Liver (tissue), 9 donors: ENCODE results near the gene HERPUD2. TPM values are rescaled to one million over a fixed set of nuclear protein-coding genes. Genes with fewer than 3 reads are reported as not detected.

ENCODE experiments used
- DNase-seq: peaks from one replicate; pipeline ENCODE4 v3.0.0-alpha.2; 2017; ENCODE audit warnings: low spot score
- H3K27ac ChIP-seq, 2 donors: one replicate each; pipeline ENCODE4 v1.7.0; 2013; ENCODE audit warnings: inconsistent platforms in 2 of 2, low read length in 2 of 2, control low read depth in 1 of 2, low read depth in 1 of 2, mild to moderate bottlenecking in 1 of 2
- H3K27me3 ChIP-seq, 4 donors: one replicate each; pipeline versions ENCODE4 v1.6.1 to v1.7.0; 2013; ENCODE audit warnings: low read length in 3 of 4, inconsistent platforms in 1 of 4, mild to moderate bottlenecking in 1 of 4, moderate library complexity in 1 of 4; ENCODE audit not compliant: control insufficient read depth in 4 of 4, insufficient read depth in 4 of 4
- H3K36me3 ChIP-seq, 4 donors: one replicate each; pipeline versions ENCODE4 v1.6.1 to v1.7.0; 2013; ENCODE audit warnings: low read length in 3 of 4, mild to moderate bottlenecking in 3 of 4, low read depth in 1 of 4, moderate library complexity in 1 of 4; ENCODE audit not compliant: control insufficient read depth in 4 of 4, insufficient read depth in 3 of 4
- H3K4me1 ChIP-seq, 4 donors: one replicate each; pipeline versions ENCODE4 v1.6.1 to v1.7.0; 2013; ENCODE audit warnings: low read length in 3 of 4, mild to moderate bottlenecking in 3 of 4, moderate library complexity in 1 of 4; ENCODE audit not compliant: control insufficient read depth in 4 of 4, insufficient read depth in 4 of 4
- H3K4me3 ChIP-seq, 3 donors: one replicate each; pipeline versions ENCODE4 v1.6.1 to v1.7.0; 2013; ENCODE audit warnings: low read length in 3 of 3, control low read depth in 1 of 3, low read depth in 1 of 3, mild to moderate bottlenecking in 1 of 3
- H3K9ac ChIP-seq, 2 donors: one replicate each; pipeline ENCODE4 v1.7.0; 2013; ENCODE audit warnings: low read length in 2 of 2, mild to moderate bottlenecking in 2 of 2, moderate library complexity in 2 of 2, control low read depth in 1 of 2, low read depth in 1 of 2
- H3K9me3 ChIP-seq, 4 donors: one replicate each; pipeline versions ENCODE4 v1.6.1 to v1.7.0; 2013; ENCODE audit warnings: low read length in 3 of 4; ENCODE audit not compliant: control insufficient read depth in 4 of 4
- CTCF ChIP-seq: fragments of 150-350 bp; IDR thresholded peaks from 2 replicates; pipeline ENCODE4 v1.5.1; 2017; ENCODE audit warnings: improper control_type of control experiment, low read depth, low read length; ENCODE audit not compliant: missing input control
- EGR1 ChIP-seq, 2 donors: IDR thresholded peaks; 2 replicates each; pipeline ENCODE4 v1.6.1; 2016 to 2018; ENCODE audit warnings: antibody characterized with exemption in 2 of 2, low read depth in 2 of 2
- FOXA1 ChIP-seq: IDR thresholded peaks from 2 replicates; pipeline ENCODE4 v1.6.1; 2016; ENCODE audit warnings: antibody characterized with exemption
- FOXA2 ChIP-seq: IDR thresholded peaks from 2 replicates; pipeline ENCODE4 v1.6.1; 2016; ENCODE audit warnings: antibody characterized with exemption
- GABPA ChIP-seq, 2 donors: IDR thresholded peaks in 1 of 2; conservative IDR thresholded peaks in 1 of 2; 2 replicates each; pipeline ENCODE4 v1.6.1; 2016; ENCODE audit warnings: antibody characterized with exemption in 2 of 2, mild to moderate bottlenecking in 1 of 2, moderate library complexity in 1 of 2
- HNF4A ChIP-seq, 2 donors: conservative IDR thresholded peaks; 2 replicates each; pipeline ENCODE4 v1.6.1; 2016; ENCODE audit warnings: antibody characterized with exemption in 2 of 2, mild to moderate bottlenecking in 2 of 2
- HNF4G ChIP-seq: IDR thresholded peaks from 2 replicates; pipeline ENCODE4 v1.6.1; 2016; ENCODE audit warnings: antibody characterized with exemption
- JUND ChIP-seq, 2 donors: IDR thresholded peaks; 2 replicates each; pipeline ENCODE4 v1.6.1; 2016; ENCODE audit warnings: antibody characterized with exemption in 2 of 2
- NR2F2 ChIP-seq: IDR thresholded peaks from 2 replicates; pipeline ENCODE4 v1.6.1; 2016; ENCODE audit warnings: antibody characterized with exemption
- RAD21 ChIP-seq, 2 donors: IDR thresholded peaks; 2 replicates each; pipeline ENCODE4 v1.6.1; 2016; ENCODE audit warnings: antibody characterized with exemption in 2 of 2, mild to moderate bottlenecking in 2 of 2
- RXRA ChIP-seq, 2 donors: IDR thresholded peaks; 2 replicates each; pipeline ENCODE4 v1.6.1; 2017 to 2018; ENCODE audit warnings: antibody characterized with exemption in 2 of 2, mild to moderate bottlenecking in 1 of 2
- SP1 ChIP-seq: IDR thresholded peaks from 2 replicates; pipeline ENCODE4 v1.6.1; 2018; ENCODE audit warnings: antibody characterized with exemption, mild to moderate bottlenecking
- TAF1 ChIP-seq: conservative IDR thresholded peaks from 2 replicates; pipeline ENCODE4 v1.6.1; 2016; ENCODE audit warnings: antibody characterized with exemption, mild to moderate bottlenecking
- YY1 ChIP-seq: IDR thresholded peaks from 2 replicates; pipeline ENCODE4 v1.6.1; 2016; ENCODE audit warnings: antibody characterized with exemption, mild to moderate bottlenecking
- WGBS: extraction: QIAGEN DNeasy Blood & Tissue Kit; methylation state at CpG from one replicate; pipeline ENCODE4 v1.1.7; 2013; 5-methylcytosine and 5-hydroxymethylcytosine counted together
- polyA plus RNA-seq, 2 donors: library from polyadenylated mRNA; stranded (reverse) in 1 of 2; unstranded in 1 of 2; fragments of 200-250 nt in 1 of 2; fragments of >200 nt in 1 of 2; fragmentation: Nextera tagmentation in 1 of 2; extraction: Ambion mirVana in 1 of 2; gene quantifications; one replicate each; pipeline versions ENCODE4 v1.2.1 to v1.2.3, GENCODE V29; 2013 to 2015
- total RNA-seq, 2 donors: library from RNA; depleted of rRNA; stranded (reverse); fragments of >200 nt; gene quantifications; one replicate each; pipeline ENCODE4 v1.2.3, GENCODE V29; 2014
- TF ChIP-seq, protein P1 (sequence below): IDR thresholded peaks from 2 replicates; pipeline ENCODE4 v1.6.1; 2016; ENCODE audit warnings: antibody characterized with exemption
- TF ChIP-seq, protein P2 (sequence below): IDR thresholded peaks from 2 replicates; pipeline ENCODE4 v1.6.1; 2016; ENCODE audit warnings: antibody characterized with exemption, mild to moderate bottlenecking
- TF ChIP-seq, protein P3 (sequence below): IDR thresholded peaks from 2 replicates; pipeline ENCODE4 v1.6.1; 2016; ENCODE audit warnings: antibody characterized with exemption
- TF ChIP-seq, protein P4 (sequence below): IDR thresholded peaks from 2 replicates; pipeline ENCODE4 v1.6.1; 2016; ENCODE audit warnings: antibody characterized with exemption
- donor health status: healthy.
- donor health status: healthy.
- donor health status: healthy.
- donor health status: healthy.
- donor health status: healthy.

Gene HERPUD2
- total and polyA plus RNA-seq, 4 donors: 9.7 to 22.0 (median 13.7) TPM

DNA sequence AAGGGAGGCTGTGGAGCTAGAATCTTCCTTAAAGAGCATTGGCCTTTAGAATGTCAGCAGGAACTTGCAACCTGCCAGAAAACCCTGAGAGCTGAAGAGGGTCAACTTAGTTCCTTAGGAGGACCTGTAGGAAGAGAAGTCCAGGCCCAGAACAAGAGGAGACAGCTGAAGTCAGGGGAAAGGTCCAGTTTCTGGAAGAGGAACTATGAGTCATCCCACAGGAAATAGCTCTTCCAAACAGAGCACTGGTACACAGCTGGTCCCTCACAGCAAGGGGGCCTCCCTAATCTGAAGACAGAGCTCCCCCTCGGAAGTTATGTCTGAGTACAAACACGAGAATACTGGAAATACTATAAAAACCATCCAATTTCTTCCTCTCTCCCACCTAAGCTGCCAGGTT, 98.9 kb downstream of the HERPUD2 start:
- no peak for DNase-seq
- 70% methylated on average over 2 of the region's 2 CpGs for WGBS
- no peak overlapping the region for H3K9ac ChIP-seq

GRCh38 chr7:35593899-35594298, 101.0 kb downstream of the HERPUD2 start:
- WGBS: 75% methylated on average over 8 of the region's 8 CpGs
- Histone ChIP-seq H3K27ac (no peak overlapping the region), H3K4me3 (no peak overlapping the region)
- TF ChIP-seq, protein P1, sequence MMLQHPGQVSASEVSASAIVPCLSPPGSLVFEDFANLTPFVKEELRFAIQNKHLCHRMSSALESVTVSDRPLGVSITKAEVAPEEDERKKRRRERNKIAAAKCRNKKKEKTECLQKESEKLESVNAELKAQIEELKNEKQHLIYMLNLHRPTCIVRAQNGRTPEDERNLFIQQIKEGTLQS: no peak
- TF ChIP-seq RXRA (IDR thresholded peaks at IDR 0.05): no peak
- TF ChIP-seq FOXA2: no peak
- no peak for TF ChIP-seq JUND (IDR thresholded peaks at IDR 0.05)
- no peak for TF ChIP-seq TAF1
- no peak for TF ChIP-seq HNF4A (conservative IDR thresholded peaks at IDR 0.05)
- no peak for TF ChIP-seq FOXA1
- TF ChIP-seq GABPA (IDR thresholded peaks at IDR 0.05 in 1 of 2, conservative IDR thresholded peaks at IDR 0.05 in 1 of 2): no peak
- TF ChIP-seq, protein P2, sequence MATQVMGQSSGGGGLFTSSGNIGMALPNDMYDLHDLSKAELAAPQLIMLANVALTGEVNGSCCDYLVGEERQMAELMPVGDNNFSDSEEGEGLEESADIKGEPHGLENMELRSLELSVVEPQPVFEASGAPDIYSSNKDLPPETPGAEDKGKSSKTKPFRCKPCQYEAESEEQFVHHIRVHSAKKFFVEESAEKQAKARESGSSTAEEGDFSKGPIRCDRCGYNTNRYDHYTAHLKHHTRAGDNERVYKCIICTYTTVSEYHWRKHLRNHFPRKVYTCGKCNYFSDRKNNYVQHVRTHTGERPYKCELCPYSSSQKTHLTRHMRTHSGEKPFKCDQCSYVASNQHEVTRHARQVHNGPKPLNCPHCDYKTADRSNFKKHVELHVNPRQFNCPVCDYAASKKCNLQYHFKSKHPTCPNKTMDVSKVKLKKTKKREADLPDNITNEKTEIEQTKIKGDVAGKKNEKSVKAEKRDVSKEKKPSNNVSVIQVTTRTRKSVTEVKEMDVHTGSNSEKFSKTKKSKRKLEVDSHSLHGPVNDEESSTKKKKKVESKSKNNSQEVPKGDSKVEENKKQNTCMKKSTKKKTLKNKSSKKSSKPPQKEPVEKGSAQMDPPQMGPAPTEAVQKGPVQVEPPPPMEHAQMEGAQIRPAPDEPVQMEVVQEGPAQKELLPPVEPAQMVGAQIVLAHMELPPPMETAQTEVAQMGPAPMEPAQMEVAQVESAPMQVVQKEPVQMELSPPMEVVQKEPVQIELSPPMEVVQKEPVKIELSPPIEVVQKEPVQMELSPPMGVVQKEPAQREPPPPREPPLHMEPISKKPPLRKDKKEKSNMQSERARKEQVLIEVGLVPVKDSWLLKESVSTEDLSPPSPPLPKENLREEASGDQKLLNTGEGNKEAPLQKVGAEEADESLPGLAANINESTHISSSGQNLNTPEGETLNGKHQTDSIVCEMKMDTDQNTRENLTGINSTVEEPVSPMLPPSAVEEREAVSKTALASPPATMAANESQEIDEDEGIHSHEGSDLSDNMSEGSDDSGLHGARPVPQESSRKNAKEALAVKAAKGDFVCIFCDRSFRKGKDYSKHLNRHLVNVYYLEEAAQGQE: no peak
- TF ChIP-seq EGR1 (IDR thresholded peaks at IDR 0.05; ENCODE audit: low read depth in 2 of 2): no peak
- TF ChIP-seq CTCF: no peak

More for the DNA sequence above, 98.9 kb downstream of the HERPUD2 start:
- Histone ChIP-seq H3K4me3 (no peak overlapping the region), H3K4me1 (no peaks in the 10 kb centered on the region), H3K36me3 (no peaks in the 10 kb centered on the region), H3K27ac (no peak overlapping the region), H3K9me3 (no peaks in the 10 kb centered on the region), H3K27me3 (no peaks in the 10 kb centered on the region)
- no peak for TF ChIP-seq HNF4A (conservative IDR thresholded peaks at IDR 0.05)
- TF ChIP-seq HNF4G: no peak
- TF ChIP-seq CTCF: no peak
- no peak for TF ChIP-seq JUND (IDR thresholded peaks at IDR 0.05)
- no peak for TF ChIP-seq TAF1
- TF ChIP-seq, protein P3, sequence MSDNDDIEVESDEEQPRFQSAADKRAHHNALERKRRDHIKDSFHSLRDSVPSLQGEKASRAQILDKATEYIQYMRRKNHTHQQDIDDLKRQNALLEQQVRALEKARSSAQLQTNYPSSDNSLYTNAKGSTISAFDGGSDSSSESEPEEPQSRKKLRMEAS: no peak
- no peak for TF ChIP-seq NR2F2
- no peak for TF ChIP-seq FOXA2
- TF ChIP-seq FOXA1: no peak
- TF ChIP-seq, protein P4, sequence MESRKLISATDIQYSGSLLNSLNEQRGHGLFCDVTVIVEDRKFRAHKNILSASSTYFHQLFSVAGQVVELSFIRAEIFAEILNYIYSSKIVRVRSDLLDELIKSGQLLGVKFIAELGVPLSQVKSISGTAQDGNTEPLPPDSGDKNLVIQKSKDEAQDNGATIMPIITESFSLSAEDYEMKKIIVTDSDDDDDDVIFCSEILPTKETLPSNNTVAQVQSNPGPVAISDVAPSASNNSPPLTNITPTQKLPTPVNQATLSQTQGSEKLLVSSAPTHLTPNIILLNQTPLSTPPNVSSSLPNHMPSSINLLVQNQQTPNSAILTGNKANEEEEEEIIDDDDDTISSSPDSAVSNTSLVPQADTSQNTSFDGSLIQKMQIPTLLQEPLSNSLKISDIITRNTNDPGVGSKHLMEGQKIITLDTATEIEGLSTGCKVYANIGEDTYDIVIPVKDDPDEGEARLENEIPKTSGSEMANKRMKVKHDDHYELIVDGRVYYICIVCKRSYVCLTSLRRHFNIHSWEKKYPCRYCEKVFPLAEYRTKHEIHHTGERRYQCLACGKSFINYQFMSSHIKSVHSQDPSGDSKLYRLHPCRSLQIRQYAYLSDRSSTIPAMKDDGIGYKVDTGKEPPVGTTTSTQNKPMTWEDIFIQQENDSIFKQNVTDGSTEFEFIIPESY: no peak
- TF ChIP-seq, protein P1: no peak
- no peak for TF ChIP-seq SP1
- no peak for TF ChIP-seq EGR1 (IDR thresholded peaks at IDR 0.05; ENCODE audit: low read depth in 2 of 2)
- no peak for TF ChIP-seq RAD21 (IDR thresholded peaks at IDR 0.05)
- no peak for TF ChIP-seq GABPA (IDR thresholded peaks at IDR 0.05 in 1 of 2, conservative IDR thresholded peaks at IDR 0.05 in 1 of 2)
- no peak for TF ChIP-seq YY1

More at GRCh38 chr7:35593899-35594298, 101.0 kb downstream of the HERPUD2 start:
- no peaks in the 10 kb centered on the region for H3K4me1 ChIP-seq
- no peaks in the 10 kb centered on the region for H3K9me3 ChIP-seq
- no peak overlapping the region for H3K9ac ChIP-seq
- H3K36me3 ChIP-seq: no peaks in the 10 kb centered on the region
- no peaks in the 10 kb centered on the region for H3K27me3 ChIP-seq
- peak; percentile 46 for DNase-seq
